ENCODE results near the gene SLX9.

GRCh38 chr21:44988607-44989536 is 49.0 kb downstream of the SLX9 start:
- TF ChIP-seq CTCF (IDR thresholded peaks at IDR 0.05) (no peak), EZH2 (IDR thresholded peaks at IDR 0.05; ENCODE audit: borderline replicate concordance, insufficient read depth, low read depth, low read length, poor library complexity, severe bottlenecking) (no peak)
